Adrenal gland (tissue), 5 donors: ENCODE results near the gene ODAM.

ENCODE experiments used
- CTCF ChIP-seq, 6 experiments: fragments of 450-650 bp in 4 of 6; fragments of 200-600 bp in 2 of 6; sonication (generic) in 1 of 6; IDR thresholded peaks; 1 replicate in 5 of 6; 2 replicates in 1 of 6; pipeline versions ENCODE4 v1.5.1 to v1.8.0; 2016 to 2021; ENCODE audit warnings: antibody characterized with exemption in 6 of 6, mild to moderate bottlenecking in 2 of 6, moderate library complexity in 1 of 6
- POLR2A ChIP-seq, 2 donors: fragments of 450-650 bp; IDR thresholded peaks; one replicate each; pipeline ENCODE4 v1.6.1; 2017; ENCODE audit warnings: antibody characterized with exemption in 2 of 2, mild to moderate bottlenecking in 2 of 2, moderate library complexity in 1 of 2
- donor health status: DM: no; HTN: no; CAD: no.

DNA sequence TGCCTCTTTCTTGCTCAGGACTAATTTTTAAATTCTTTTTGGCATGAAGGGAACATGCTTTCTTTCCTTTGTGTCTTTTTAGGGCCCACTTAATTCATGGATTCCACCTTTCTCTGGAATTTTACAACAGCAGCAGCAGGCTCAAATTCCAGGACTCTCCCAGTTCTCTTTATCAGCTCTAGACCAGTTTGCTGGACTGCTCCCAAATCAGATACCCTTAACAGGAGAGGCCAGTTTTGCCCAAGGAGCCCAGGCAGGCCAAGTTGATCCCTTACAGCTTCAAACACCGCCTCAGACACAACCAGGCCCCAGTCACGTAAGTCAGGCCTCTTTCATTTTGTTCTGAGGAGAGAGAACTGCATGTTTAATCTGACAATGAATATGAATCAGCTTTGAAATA is 2.3 kb downstream of the ODAM start:
- TF ChIP-seq CTCF (IDR thresholded peaks at IDR 0.05) (no peak), POLR2A (IDR thresholded peaks at IDR 0.05) (no peak)
